WERI-Rb-1 (cell line): ENCODE measurements around the gene CDKN1C.
A peak's percentile ranks its signal among the peaks of the same experiment; 100 is the strongest.

Source experiments
- DNase-seq: peaks from one replicate; pipeline ENCODE4 v3.0.0-alpha.2; 2020
- H3K27ac ChIP-seq: fragments of 250-450 bp; sonication (Bioruptor Pico); 2 replicates; pipeline ENCODE4 v1.5.1; 2020; ENCODE audit warnings: mild to moderate bottlenecking, moderate library complexity
- H3K27me3 ChIP-seq: fragments of 250-450 bp; sonication (Bioruptor Pico); 2 replicates; pipeline ENCODE4 v1.5.1; 2021; ENCODE audit warnings: mild to moderate bottlenecking, low read depth, moderate library complexity; ENCODE audit not compliant: insufficient read depth, severe bottlenecking
- H3K36me3 ChIP-seq: fragments of 250-450 bp; sonication (Bioruptor Pico); 2 replicates; pipeline ENCODE4 v1.5.1; 2020; ENCODE audit warnings: mild to moderate bottlenecking, moderate library complexity
- H3K4me3 ChIP-seq: 2 replicates; pipeline ENCODE4 v1.5.1; 2011; ENCODE audit warnings: low read depth, mild to moderate bottlenecking, control low read depth, low read length
- H3K9me3 ChIP-seq: fragments of 250-450 bp; sonication (Bioruptor Pico); 2 replicates; pipeline ENCODE4 v1.5.1; 2021; ENCODE audit warnings: mild to moderate bottlenecking, moderate library complexity; ENCODE audit not compliant: severe bottlenecking
- CTCF ChIP-seq: IDR thresholded peaks from 2 replicates; pipeline ENCODE4 v1.5.1; 2011; ENCODE audit warnings: low read depth, mild to moderate bottlenecking, control low read depth, inconsistent platforms, low read length

Gene CDKN1C

GRCh38 chr11:2885678-2886081 lies at the start of gene CDKN1C:
CDKN1C (minus strand) TSS chr11:2885775; CDS start chr11:2885456, 319 bp downstream.
- DNase-seq: peak; percentile 88
- no peak for TF ChIP-seq CTCF
- Histone ChIP-seq H3K36me3 (peaks cover 5% of the 10 kb centered on the region), H3K4me3 (peak within 1 kb of the TSS; percentile 65), H3K9me3 (no peaks in the 10 kb centered on the region), H3K27ac (peak within 1 kb of the TSS; percentile 68), H3K27me3 (no peaks in the 10 kb centered on the region)

GRCh38 chr11:2934611-2935239 lies 49.1 kb upstream of the CDKN1C start:
- Histone ChIP-seq H3K4me3 (no peak overlapping the region), H3K27me3 (peaks cover 14% of the 10 kb centered on the region), H3K9me3 (peaks cover 17% of the 10 kb centered on the region), H3K36me3 (no peaks in the 10 kb centered on the region), H3K27ac (no peak overlapping the region)
- TF ChIP-seq CTCF: no peak
- DNase-seq: no peak

GRCh38 chr11:2934021-2934550 lies 48.5 kb upstream of the CDKN1C start:
- Histone ChIP-seq H3K27ac (no peak overlapping the region), H3K36me3 (no peaks in the 10 kb centered on the region), H3K9me3 (peaks cover 11% of the 10 kb centered on the region)

GRCh38 chr11:2933375-2934020 lies 47.9 kb upstream of the CDKN1C start:
- DNase-seq: no peak
- no peak overlapping the region for H3K27ac ChIP-seq
- no peak overlapping the region for H3K4me3 ChIP-seq
- no peak for TF ChIP-seq CTCF
- H3K9me3 ChIP-seq: peaks cover 7% of the 10 kb centered on the region
- peaks cover 25% of the 10 kb centered on the region for H3K27me3 ChIP-seq
- H3K36me3 ChIP-seq: no peaks in the 10 kb centered on the region

More at GRCh38 chr11:2934021-2934550, 48.5 kb upstream of the CDKN1C start:
- TF ChIP-seq CTCF: no peak
- no peak for DNase-seq
- H3K27me3 ChIP-seq: peaks cover 19% of the 10 kb centered on the region
- no peak overlapping the region for H3K4me3 ChIP-seq

GRCh38 chr11:2932850-2933251 lies 47.3 kb upstream of the CDKN1C start:
- no peak overlapping the region for H3K27ac ChIP-seq
- DNase-seq: no peak

More at GRCh38 chr11:2932850-2933251, 47.3 kb upstream of the CDKN1C start:
- peaks cover 31% of the 10 kb centered on the region for H3K27me3 ChIP-seq
- no peak for TF ChIP-seq CTCF
- H3K36me3 ChIP-seq: no peaks in the 10 kb centered on the region
- no peak overlapping the region for H3K4me3 ChIP-seq
- H3K9me3 ChIP-seq: peaks cover 7% of the 10 kb centered on the region
